ENCODE measurements around the gene GLYR1. TPM values are rescaled to one million over a fixed set of nuclear protein-coding genes. Genes with fewer than 3 reads are reported as not detected.
A peak's percentile ranks its signal among the peaks of the same experiment; 100 is the strongest.

The GLYR1 gene
- total RNA-seq, 1 donor from 2014 or later, result 53.0 TPM

GRCh38 chr16:4870138-4870671, 23.1 kb upstream of the GLYR1 start:
- no peak for DNase-seq (ENCODE audit: low spot score)
- peaks cover 5% of the 10 kb centered on the region for H3K27me3 Mint-ChIP-seq (ENCODE audit: insufficient read depth, low read depth)
- Histone ChIP-seq H3K36me3 (no peaks in the 10 kb centered on the region), H3K9me3 (ENCODE audit: low read depth) (no peaks in the 10 kb centered on the region), H3K4me3 (no peak overlapping the region), H3K4me1 (no peaks in the 10 kb centered on the region), H3K27ac (no peak overlapping the region), H4K20me1 (ENCODE audit: low read depth) (peaks cover 30% of the 10 kb centered on the region), H3K79me2 (ENCODE audit: low read depth) (peaks cover 39% of the 10 kb centered on the region), H2AFZ (replicated peaks) (no peak overlapping the region), H3F3A (ENCODE audit: low read depth) (no peaks in the 10 kb centered on the region), H3K27me3 (no peaks in the 10 kb centered on the region), H3K9ac (no peak overlapping the region), H3K4me2 (no peak overlapping the region)
- H3K27ac Mint-ChIP-seq, result no peak overlapping the region
- no peak overlapping the region for H3K4me3 Mint-ChIP-seq
- peaks cover 28% of the 10 kb centered on the region for H3K36me3 Mint-ChIP-seq
- no peaks in the 10 kb centered on the region for H3K9me3 Mint-ChIP-seq
- H3K4me1 Mint-ChIP-seq, result no peaks in the 10 kb centered on the region
- TF ChIP-seq, protein P1, sequence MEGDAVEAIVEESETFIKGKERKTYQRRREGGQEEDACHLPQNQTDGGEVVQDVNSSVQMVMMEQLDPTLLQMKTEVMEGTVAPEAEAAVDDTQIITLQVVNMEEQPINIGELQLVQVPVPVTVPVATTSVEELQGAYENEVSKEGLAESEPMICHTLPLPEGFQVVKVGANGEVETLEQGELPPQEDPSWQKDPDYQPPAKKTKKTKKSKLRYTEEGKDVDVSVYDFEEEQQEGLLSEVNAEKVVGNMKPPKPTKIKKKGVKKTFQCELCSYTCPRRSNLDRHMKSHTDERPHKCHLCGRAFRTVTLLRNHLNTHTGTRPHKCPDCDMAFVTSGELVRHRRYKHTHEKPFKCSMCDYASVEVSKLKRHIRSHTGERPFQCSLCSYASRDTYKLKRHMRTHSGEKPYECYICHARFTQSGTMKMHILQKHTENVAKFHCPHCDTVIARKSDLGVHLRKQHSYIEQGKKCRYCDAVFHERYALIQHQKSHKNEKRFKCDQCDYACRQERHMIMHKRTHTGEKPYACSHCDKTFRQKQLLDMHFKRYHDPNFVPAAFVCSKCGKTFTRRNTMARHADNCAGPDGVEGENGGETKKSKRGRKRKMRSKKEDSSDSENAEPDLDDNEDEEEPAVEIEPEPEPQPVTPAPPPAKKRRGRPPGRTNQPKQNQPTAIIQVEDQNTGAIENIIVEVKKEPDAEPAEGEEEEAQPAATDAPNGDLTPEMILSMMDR (IDR thresholded peaks at IDR 0.05), result no peak
- TF ChIP-seq EZH2phosphoT487 (IDR thresholded peaks at IDR 0.05) (no peak), EZH2 (IDR thresholded peaks at IDR 0.05) (no peak)

GRCh38 chr16:4869147-4869805, 22.2 kb upstream of the GLYR1 start:
- no peak for DNase-seq (ENCODE audit: low spot score)
- Mint-ChIP-seq H3K36me3 (peaks cover 21% of the 10 kb centered on the region), H3K4me1 (no peaks in the 10 kb centered on the region), H3K4me3 (no peak overlapping the region), H3K27ac (peak overlapping the region; percentile 27), H3K9me3 (no peaks in the 10 kb centered on the region), H3K27me3 (ENCODE audit: insufficient read depth, low read depth) (peaks cover 3% of the 10 kb centered on the region)
- Histone ChIP-seq H3K9ac (no peak overlapping the region), H4K20me1 (ENCODE audit: low read depth) (peaks cover 39% of the 10 kb centered on the region), H3K4me1 (no peaks in the 10 kb centered on the region), H3K4me3 (no peak overlapping the region), H3K36me3 (no peaks in the 10 kb centered on the region), H2AFZ (replicated peaks) (no peak overlapping the region), H3K9me3 (ENCODE audit: low read depth) (no peaks in the 10 kb centered on the region), H3K27ac (no peak overlapping the region), H3K27me3 (no peaks in the 10 kb centered on the region), H3F3A (ENCODE audit: low read depth) (no peaks in the 10 kb centered on the region), H3K79me2 (ENCODE audit: low read depth) (peaks cover 48% of the 10 kb centered on the region), H3K4me2 (no peak overlapping the region)
- TF ChIP-seq EZH2 (IDR thresholded peaks at IDR 0.05), result no peak
- no peak for TF ChIP-seq EZH2phosphoT487 (IDR thresholded peaks at IDR 0.05)
- TF ChIP-seq, protein P1 (IDR thresholded peaks at IDR 0.05), result no peak

GRCh38 chr16:4868535-4868934, 21.4 kb upstream of the GLYR1 start:
- Histone ChIP-seq H3F3A (ENCODE audit: low read depth) (no peaks in the 10 kb centered on the region), H3K36me3 (no peaks in the 10 kb centered on the region), H3K9me3 (ENCODE audit: low read depth) (no peaks in the 10 kb centered on the region), H3K9ac (no peak overlapping the region), H3K4me2 (no peak overlapping the region), H3K79me2 (ENCODE audit: low read depth) (peaks cover 54% of the 10 kb centered on the region), H3K27ac (no peak overlapping the region), H3K4me3 (no peak overlapping the region), H2AFZ (replicated peaks) (no peak overlapping the region), H3K27me3 (no peaks in the 10 kb centered on the region), H4K20me1 (ENCODE audit: low read depth) (peaks cover 45% of the 10 kb centered on the region), H3K4me1 (no peaks in the 10 kb centered on the region)
- H3K27me3 Mint-ChIP-seq (ENCODE audit: insufficient read depth, low read depth), result peaks cover 4% of the 10 kb centered on the region
- H3K9me3 Mint-ChIP-seq, result no peaks in the 10 kb centered on the region
- no peaks in the 10 kb centered on the region for H3K4me1 Mint-ChIP-seq
- peaks cover 21% of the 10 kb centered on the region for H3K36me3 Mint-ChIP-seq
- DNase-seq (ENCODE audit: low spot score), result no peak
- H3K27ac Mint-ChIP-seq, result no peak overlapping the region
- no peak overlapping the region for H3K4me3 Mint-ChIP-seq
- TF ChIP-seq EZH2phosphoT487 (IDR thresholded peaks at IDR 0.05), result no peak
- TF ChIP-seq, protein P1 (IDR thresholded peaks at IDR 0.05), result no peak
- TF ChIP-seq EZH2 (IDR thresholded peaks at IDR 0.05), result no peak
